Measurements from ENCODE around the gene NLRC5. TPM values are rescaled to one million over a fixed set of nuclear protein-coding genes. Genes with fewer than 3 reads are reported as not detected.
A peak's percentile ranks its signal among the peaks of the same experiment; 100 is the strongest.

Gene NLRC5
- total RNA-seq, 1 experiment from 2014 or later = 2.4 TPM

DNA sequence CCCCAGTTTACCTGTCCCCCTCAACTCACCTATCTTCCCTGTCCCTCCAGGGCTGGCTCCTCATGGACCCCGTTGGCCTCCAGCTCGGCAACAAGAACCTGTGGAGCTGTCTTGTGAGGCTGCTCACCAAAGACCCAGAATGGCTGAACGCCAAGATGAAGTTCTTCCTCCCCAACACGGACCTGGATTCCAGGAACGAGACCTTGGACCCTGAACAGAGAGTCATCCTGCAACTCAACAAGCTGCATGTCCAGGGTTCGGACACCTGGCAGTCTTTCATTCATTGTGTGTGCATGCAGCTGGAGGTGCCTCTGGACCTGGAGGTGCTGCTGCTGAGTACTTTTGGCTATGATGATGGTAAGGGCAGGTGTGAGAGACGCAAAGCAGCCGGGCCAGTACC, 31.3 kb downstream of the NLRC5 start:
- H4K8ac ChIP-seq (replicated peaks; ENCODE audit: insufficient read length, low read depth, low read length) = no peak overlapping the region
- TF ChIP-seq, protein P1, sequence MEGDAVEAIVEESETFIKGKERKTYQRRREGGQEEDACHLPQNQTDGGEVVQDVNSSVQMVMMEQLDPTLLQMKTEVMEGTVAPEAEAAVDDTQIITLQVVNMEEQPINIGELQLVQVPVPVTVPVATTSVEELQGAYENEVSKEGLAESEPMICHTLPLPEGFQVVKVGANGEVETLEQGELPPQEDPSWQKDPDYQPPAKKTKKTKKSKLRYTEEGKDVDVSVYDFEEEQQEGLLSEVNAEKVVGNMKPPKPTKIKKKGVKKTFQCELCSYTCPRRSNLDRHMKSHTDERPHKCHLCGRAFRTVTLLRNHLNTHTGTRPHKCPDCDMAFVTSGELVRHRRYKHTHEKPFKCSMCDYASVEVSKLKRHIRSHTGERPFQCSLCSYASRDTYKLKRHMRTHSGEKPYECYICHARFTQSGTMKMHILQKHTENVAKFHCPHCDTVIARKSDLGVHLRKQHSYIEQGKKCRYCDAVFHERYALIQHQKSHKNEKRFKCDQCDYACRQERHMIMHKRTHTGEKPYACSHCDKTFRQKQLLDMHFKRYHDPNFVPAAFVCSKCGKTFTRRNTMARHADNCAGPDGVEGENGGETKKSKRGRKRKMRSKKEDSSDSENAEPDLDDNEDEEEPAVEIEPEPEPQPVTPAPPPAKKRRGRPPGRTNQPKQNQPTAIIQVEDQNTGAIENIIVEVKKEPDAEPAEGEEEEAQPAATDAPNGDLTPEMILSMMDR (conservative IDR thresholded peaks at IDR 0.05) = no peak
- no peak overlapping the region for H3K27ac ChIP-seq (ENCODE audit: insufficient read length, low read depth, low read length)
- no peaks in the 10 kb centered on the region for H3K9me3 ChIP-seq (ENCODE audit: control insufficient read depth, low read depth, low read length)
- H4K91ac ChIP-seq (ENCODE audit: insufficient read length, low read depth, low read length) = no peak overlapping the region
- H3K4me1 Mint-ChIP-seq = peaks cover 2 to 4% of the 10 kb centered on the region in 2 experiments; a peak in 2 of 4 replicates
- no peaks in the 10 kb centered on the region; the same call in none of the 2 replicates for H3K27me3 Mint-ChIP-seq (ENCODE audit: low read depth)
- H3K27ac Mint-ChIP-seq = peak overlapping the region in 2 of 3 experiments; percentile 23 to 66; a peak in 1 of 7 replicates
- H2BK120ac ChIP-seq (ENCODE audit: low read depth, low read length, poor library complexity, severe bottlenecking) = no peak overlapping the region
- no peak for DNase-seq
- H3K4me3 Mint-ChIP-seq = no peak overlapping the region
- H3K23ac ChIP-seq (ENCODE audit: insufficient read length, low read depth, low read length) = no peak overlapping the region
- H4K20me1 ChIP-seq (ENCODE audit: control insufficient read depth, insufficient read depth, insufficient read length) = no peaks in the 10 kb centered on the region
- no peak overlapping the region for H3K9ac ChIP-seq (ENCODE audit: extremely low read depth, insufficient read length, low read length)
- H3K4ac ChIP-seq (ENCODE audit: low read depth, low read length) = no peak overlapping the region
- no peaks in the 10 kb centered on the region; a peak in 1 of 7 replicates for H3K36me3 Mint-ChIP-seq (ENCODE audit: insufficient read depth in 1 of 3, low read depth in 3 of 3)
- no peak overlapping the region for H2BK5ac ChIP-seq (ENCODE audit: insufficient read length, low read length)
- no peak overlapping the region for H2BK12ac ChIP-seq (ENCODE audit: insufficient read length, low read depth, low read length)
- no CpG with 5 or more reads among the region's 8 CpGs for WGBS (ENCODE audit: extremely low coverage, insufficient read length, low lambda C conversion rate)
- H3K9me3 Mint-ChIP-seq = no peaks in the 10 kb centered on the region
- H2AFZ ChIP-seq (ENCODE audit: low read length) = no peak overlapping the region
- H3K79me2 ChIP-seq (ENCODE audit: insufficient read depth, low read length) = no peaks in the 10 kb centered on the region
- no peaks in the 10 kb centered on the region for H3K4me1 ChIP-seq (ENCODE audit: insufficient read depth, low read length)
- no peak overlapping the region for H3T11ph ChIP-seq (ENCODE audit: low read length)
- no peaks in the 10 kb centered on the region for H3K27me3 ChIP-seq (ENCODE audit: insufficient read depth, low read length)
- no peaks in the 10 kb centered on the region for H3K79me1 ChIP-seq (ENCODE audit: insufficient read depth, low read depth, low read length, poor library complexity, severe bottlenecking)
- H3K23me2 ChIP-seq (ENCODE audit: insufficient read length, low read depth, low read length, poor library complexity, severe bottlenecking) = no peaks in the 10 kb centered on the region
- H3K14ac ChIP-seq (ENCODE audit: insufficient read depth, low read length) = no peak overlapping the region
- no peak overlapping the region for H4K5ac ChIP-seq (ENCODE audit: insufficient read length, low read depth, low read length)
- H2BK20ac ChIP-seq (ENCODE audit: low read depth, low read length, poor library complexity, severe bottlenecking) = no peak overlapping the region
- no peak overlapping the region for H3K18ac ChIP-seq (ENCODE audit: insufficient read length, low read depth, low read length)
- H3K4me2 ChIP-seq (ENCODE audit: insufficient read depth, insufficient read length, low read length) = no peak overlapping the region
- no peak overlapping the region for H3K56ac ChIP-seq (ENCODE audit: insufficient read length, low read depth, low read length)
- no peak overlapping the region for H2AK5ac ChIP-seq (ENCODE audit: insufficient read length, low read length)
- no peak overlapping the region for H2BK15ac ChIP-seq (ENCODE audit: low read depth, low read length)

Measured in H9 (cell line).